Activated CD4-positive, alpha-beta memory T cell treated with anti-CD3 and anti-CD28 coated beads, Interleukin-2, amount 10 ng/mL, durations not matched to agents 7 days and 5 days (primary cell): ENCODE data around the gene CADM4. TPM values are rescaled to one million over a fixed set of nuclear protein-coding genes. Genes with fewer than 3 reads are reported as not detected.
A peak's percentile ranks its signal among the peaks of the same experiment; 100 is the strongest.
"Not testable (repeated sequence)": the region's sequence is repeated elsewhere in the genome, so short reads cannot be mapped to it uniquely, and the experiment has no call there.

Experiments
- CTCF ChIA-PET: fragments of 350-600 bp; sonication (Branson Sonifier 250); formaldehyde crosslinking; loops from one replicate; lab custom pipeline; 2021; ENCODE audit warnings: antibody characterized with exemption, inconsistent platforms; lab: Charles Lee
- POLR2A ChIA-PET: fragments of 350-600 bp; sonication (Branson Sonifier 250); formaldehyde crosslinking; loops from one replicate; lab custom pipeline; 2021; ENCODE audit warnings: antibody characterized with exemption; lab: Charles Lee
- DNase-seq: peaks from one replicate; pipeline ENCODE4 v3.0.0-alpha.2; 2020
- H3K27ac Mint-ChIP-seq: one replicate; pipeline ENCODE4 v1.8.0; 2021; ENCODE audit warnings: mild to moderate bottlenecking, mixed read lengths
- H3K27me3 Mint-ChIP-seq: one replicate; pipeline ENCODE4 v1.8.0; 2021; ENCODE audit warnings: mixed read lengths
- H3K36me3 Mint-ChIP-seq: one replicate; pipeline ENCODE4 v1.8.0; 2021; ENCODE audit warnings: low read depth, mixed read lengths
- H3K4me1 Mint-ChIP-seq: one replicate; pipeline ENCODE4 v1.8.0; 2021; ENCODE audit warnings: mixed read lengths
- H3K4me3 Mint-ChIP-seq: one replicate; pipeline ENCODE4 v1.8.0; 2021; ENCODE audit warnings: mild to moderate bottlenecking, mixed read lengths
- H3K9me3 Mint-ChIP-seq: one replicate; pipeline ENCODE4 v1.8.0; 2021; ENCODE audit warnings: mixed read lengths
- total RNA-seq, 2 experiments: library from RNA; stranded (reverse); gene quantifications; one replicate each; pipeline ENCODE4 v1.2.3, GENCODE V29; 2021

CADM4 gene
- total RNA-seq, 2 experiments from 2014 or later, result 0.43 to 0.60 TPM

GRCh38 chr19:43610493-43610892 lies 29.2 kb downstream of the CADM4 start:
- POLR2A ChIA-PET, result no interaction called here
- H3K27ac Mint-ChIP-seq, result no peak overlapping the region

GRCh38 chr19:43609872-43610271 lies 29.8 kb downstream of the CADM4 start:
- Mint-ChIP-seq H3K9me3 (no peaks in the 10 kb centered on the region), H3K27ac (no peak overlapping the region), H3K4me1 (no peaks in the 10 kb centered on the region), H3K36me3 (peaks cover 11% of the 10 kb centered on the region), H3K4me3 (no peak overlapping the region), H3K27me3 (no peaks in the 10 kb centered on the region)
- ChIA-PET POLR2A (no interaction called here), CTCF (no interaction called here)
- no peak for DNase-seq

More at GRCh38 chr19:43610493-43610892, 29.2 kb downstream of the CADM4 start:
- no peak for DNase-seq
- Mint-ChIP-seq H3K36me3 (peaks cover 11% of the 10 kb centered on the region), H3K4me1 (no peaks in the 10 kb centered on the region), H3K9me3 (no peaks in the 10 kb centered on the region), H3K27me3 (no peaks in the 10 kb centered on the region), H3K4me3 (no peak overlapping the region)
- CTCF ChIA-PET, result no interaction called here

DNA sequence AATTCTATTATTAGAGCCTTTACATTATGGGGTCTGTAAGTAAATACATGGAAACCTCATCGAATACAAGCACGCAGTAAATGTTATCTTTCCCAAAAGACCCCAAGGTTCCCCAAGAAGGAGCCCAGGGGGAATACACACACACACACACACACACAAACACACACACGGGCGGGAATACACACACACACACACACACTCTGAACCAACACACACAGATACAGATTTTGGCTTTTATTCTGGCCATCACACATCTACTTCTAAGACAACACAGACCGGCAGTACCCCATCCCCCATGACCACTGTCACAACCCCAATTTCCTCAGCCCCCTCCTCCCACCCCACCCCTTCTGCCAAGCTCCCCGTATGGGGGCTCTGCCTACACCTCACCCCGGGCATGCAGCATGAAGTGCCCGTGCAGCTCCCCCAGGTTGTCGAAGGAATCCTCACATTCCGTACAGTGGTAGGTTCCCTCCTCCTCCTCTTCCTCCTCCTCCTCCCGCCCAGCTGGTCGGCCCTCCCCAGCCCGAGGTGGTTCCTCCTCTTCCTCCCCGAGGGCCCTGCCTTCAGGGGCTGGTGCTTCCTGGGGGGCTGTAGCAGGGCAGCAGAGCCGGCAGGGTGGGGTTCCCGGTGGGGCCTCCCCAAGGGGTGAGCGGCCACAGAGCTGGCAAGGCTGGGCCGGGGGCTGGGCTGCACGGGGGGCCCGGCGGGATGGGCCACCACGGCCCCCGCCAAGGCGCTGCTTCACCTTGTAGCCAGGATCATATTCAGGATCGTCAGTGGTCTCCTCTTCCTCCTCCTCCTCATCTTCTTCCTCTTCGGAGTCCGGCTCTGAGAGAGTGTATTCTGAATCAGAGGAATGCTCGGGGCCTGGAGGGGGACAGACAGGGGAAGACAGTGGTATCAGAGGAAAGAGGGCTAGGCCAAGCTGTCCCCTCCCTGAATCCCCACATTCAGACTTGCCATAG lies 32.1 kb downstream of the CADM4 start:
- CTCF ChIA-PET, result no interaction called here
- Mint-ChIP-seq H3K4me3 (no peak overlapping the region), H3K4me1 (no peaks in the 10 kb centered on the region), H3K36me3 (peaks cover 8% of the 10 kb centered on the region), H3K27me3 (no peaks in the 10 kb centered on the region), H3K27ac (no peak overlapping the region), H3K9me3 (no peaks in the 10 kb centered on the region)
- POLR2A ChIA-PET, result interaction anchor here (0.8 to 1.8 kb wide), 3 partner anchors 10 to 33 kb away, joined by 3 to 7 read pairs (median 4); partner anchors contain the start of gene XRCC1
- no peak for DNase-seq

GRCh38 chr19:43606569-43607229 lies 33.0 kb downstream of the CADM4 start:
- POLR2A ChIA-PET, result interaction anchor here (0.7 to 1.8 kb wide), 5 partner anchors 9 to 86 kb away, joined by 3 to 7 read pairs (median 3); partner anchors contain the start of genes XRCC1 and ZNF428
- Mint-ChIP-seq H3K4me1 (no peaks in the 10 kb centered on the region), H3K27me3 (no peaks in the 10 kb centered on the region)

GRCh38 chr19:43605875-43606568 lies 33.6 kb downstream of the CADM4 start:
- no peaks in the 10 kb centered on the region for H3K4me1 Mint-ChIP-seq
- H3K36me3 Mint-ChIP-seq, result peaks cover 2% of the 10 kb centered on the region
- H3K27ac Mint-ChIP-seq, result no peak overlapping the region
- ChIA-PET CTCF (no interaction called here), POLR2A (interaction anchor here (0.7 to 1.9 kb wide), 6 partner anchors 8 to 87 kb away, joined by 3 to 7 read pairs (median 4); partner anchors contain the start of genes IRGQ, XRCC1, ZNF428 and ZNF576)
- no peaks in the 10 kb centered on the region for H3K27me3 Mint-ChIP-seq
- DNase-seq, result no peak
- H3K9me3 Mint-ChIP-seq, result no peaks in the 10 kb centered on the region
- H3K4me3 Mint-ChIP-seq, result no peak overlapping the region

More at GRCh38 chr19:43606569-43607229, 33.0 kb downstream of the CADM4 start:
- DNase-seq, result no peak
- Mint-ChIP-seq H3K27ac (no peak overlapping the region), H3K36me3 (peaks cover 4% of the 10 kb centered on the region), H3K4me3 (no peak overlapping the region), H3K9me3 (no peaks in the 10 kb centered on the region)
- CTCF ChIA-PET, result no interaction called here

GRCh38 chr19:43600326-43600725 lies 39.3 kb downstream of the CADM4 start:
- CTCF ChIA-PET, result interaction anchor here (1.2 to 1.3 kb wide), 2 partner anchors 45 to 68 kb away, joined by 3 to 4 read pairs; no protein-coding TSS in a partner anchor
- not testable (repeated sequence) for H3K27ac Mint-ChIP-seq
- H3K36me3 Mint-ChIP-seq, result peaks cover 24% of the 10 kb centered on the region

GRCh38 chr19:43599635-43600295 lies 39.9 kb downstream of the CADM4 start:
- Mint-ChIP-seq H3K9me3 (no peaks in the 10 kb centered on the region), H3K36me3 (peaks cover 24% of the 10 kb centered on the region), H3K4me3 (no peak overlapping the region), H3K27me3 (no peaks in the 10 kb centered on the region), H3K27ac (no peak overlapping the region), H3K4me1 (peaks cover 32% of the 10 kb centered on the region)
- no peak for DNase-seq
- POLR2A ChIA-PET, result interaction anchor here (0.6 kb wide), 1 partner anchor 31 kb away, joined by 3 read pairs; no protein-coding TSS in a partner anchor
- CTCF ChIA-PET, result interaction anchor here (1.2 to 1.3 kb wide), 2 partner anchors 45 to 69 kb away, joined by 3 to 4 read pairs; no protein-coding TSS in a partner anchor

More at GRCh38 chr19:43600326-43600725, 39.3 kb downstream of the CADM4 start:
- peaks cover 32% of the 10 kb centered on the region for H3K4me1 Mint-ChIP-seq
- H3K27me3 Mint-ChIP-seq, POLR2A ChIA-PET, DNase-seq, H3K9me3 Mint-ChIP-seq, H3K4me3 Mint-ChIP-seq: not testable (repeated sequence)

GRCh38 chr19:43598445-43599240 lies 41.0 kb downstream of the CADM4 start:
- no peak overlapping the region for H3K27ac Mint-ChIP-seq
- H3K4me3 Mint-ChIP-seq, result no peak overlapping the region
- H3K4me1 Mint-ChIP-seq, result peaks cover 37% of the 10 kb centered on the region
- H3K9me3 Mint-ChIP-seq, result no peaks in the 10 kb centered on the region
- CTCF ChIA-PET, result interaction anchor here (2.0 to 6.2 kb wide), 3 partner anchors 27 to 74 kb away, joined by 4 to 208 read pairs (median 95); partner anchors contain the start of genes PINLYP and XRCC1
- peaks cover 28% of the 10 kb centered on the region for H3K36me3 Mint-ChIP-seq
- H3K27me3 Mint-ChIP-seq, result no peaks in the 10 kb centered on the region
- POLR2A ChIA-PET, result interaction anchor here (1.4 to 5.1 kb wide), 4 partner anchors 20 to 94 kb away, joined by 5 to 57 read pairs (median 16); partner anchors contain the start of genes PHLDB3, PINLYP and XRCC1
- DNase-seq, result no peak

DNA sequence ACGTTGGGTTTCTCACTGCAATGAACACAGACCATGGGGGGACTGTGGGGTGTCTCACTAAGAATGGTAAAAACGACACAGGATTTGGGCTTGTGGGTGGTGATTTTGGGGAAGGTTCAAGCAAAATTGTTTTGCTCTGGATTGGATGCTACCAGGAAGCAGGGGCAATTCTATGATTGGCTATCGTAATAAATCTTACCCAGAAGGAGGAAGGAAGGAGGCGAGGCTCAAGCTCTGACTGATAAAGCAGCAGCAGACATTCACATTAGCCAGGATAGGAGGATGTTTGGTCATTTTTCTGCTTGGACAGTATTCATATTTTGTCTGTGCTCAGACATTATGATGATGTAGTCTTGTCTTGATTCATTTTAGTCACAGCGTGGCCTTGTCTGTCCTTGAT lies 41.8 kb downstream of the CADM4 start:
- CTCF ChIA-PET, result interaction anchor here (1.1 to 6.2 kb wide), 4 partner anchors 26 to 151 kb away, joined by 4 to 208 read pairs (median 50); partner anchors contain the start of genes PINLYP and XRCC1
- POLR2A ChIA-PET, result interaction anchor here (1.1 to 5.1 kb wide), 6 partner anchors 9 to 93 kb away, joined by 3 to 57 read pairs (median 16); partner anchors contain the start of genes PHLDB3, PINLYP and XRCC1
- DNase-seq, result no peak
- Mint-ChIP-seq H3K27ac (peak overlapping the region; percentile 92), H3K36me3 (peaks cover 33% of the 10 kb centered on the region), H3K27me3 (no peaks in the 10 kb centered on the region), H3K9me3 (no peaks in the 10 kb centered on the region), H3K4me1 (peaks cover 41% of the 10 kb centered on the region), H3K4me3 (peak overlapping the region; percentile 97)

DNA sequence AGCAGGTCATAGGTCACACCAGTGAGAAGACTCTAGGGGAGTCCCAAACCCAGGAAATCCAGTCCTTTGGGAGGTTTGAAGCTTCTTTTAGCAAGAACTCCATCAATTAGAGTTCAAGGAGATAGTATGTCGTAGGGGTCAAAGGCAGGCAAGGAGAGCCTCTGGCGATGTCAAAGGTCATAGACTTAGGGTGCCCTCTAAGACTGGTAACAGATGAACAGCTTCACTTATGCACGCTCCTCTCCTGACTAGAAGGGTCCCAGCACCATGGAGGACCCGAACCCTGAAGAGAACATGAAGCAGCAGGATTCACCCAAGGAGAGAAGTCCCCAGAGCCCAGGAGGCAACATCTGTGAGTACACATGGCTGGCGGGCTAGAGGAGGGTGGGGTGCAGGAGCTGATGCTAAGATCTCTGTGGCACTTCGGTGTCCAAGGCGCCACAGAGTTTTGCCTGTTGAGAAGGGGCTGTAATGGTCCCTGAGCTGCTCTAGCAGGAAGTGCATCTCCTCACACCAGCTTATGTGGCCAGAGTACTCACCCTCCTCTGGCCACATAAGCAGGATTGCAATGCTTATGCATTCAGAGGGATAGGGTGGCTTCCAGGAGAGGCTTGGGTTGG lies 42.7 kb downstream of the CADM4 start:
- Mint-ChIP-seq H3K27me3 (no peaks in the 10 kb centered on the region), H3K27ac (peak overlapping the region; percentile 92), H3K9me3 (no peaks in the 10 kb centered on the region), H3K36me3 (peaks cover 36% of the 10 kb centered on the region), H3K4me3 (peak overlapping the region; percentile 97), H3K4me1 (peaks cover 41% of the 10 kb centered on the region)
- no peak for DNase-seq
- ChIA-PET CTCF (interaction anchor here (0.8 to 6.2 kb wide), 9 partner anchors 13 to 188 kb away, joined by 4 to 208 read pairs (median 5); partner anchors contain the start of genes PINLYP and XRCC1), POLR2A (interaction anchor here (0.8 to 5.1 kb wide), 14 partner anchors 8 to 158 kb away, joined by 3 to 57 read pairs (median 5); partner anchors contain the start of genes PHLDB3, PINLYP, SMG9 and SRRM5)
